Measurements from ENCODE around the gene PRSS1. TPM values are rescaled to one million over a fixed set of nuclear protein-coding genes. Genes with fewer than 3 reads are reported as not detected.

PRSS1 gene
- total and polyA plus RNA-seq, 8 donors = 0.99 TPM; not detected in 7

DNA sequence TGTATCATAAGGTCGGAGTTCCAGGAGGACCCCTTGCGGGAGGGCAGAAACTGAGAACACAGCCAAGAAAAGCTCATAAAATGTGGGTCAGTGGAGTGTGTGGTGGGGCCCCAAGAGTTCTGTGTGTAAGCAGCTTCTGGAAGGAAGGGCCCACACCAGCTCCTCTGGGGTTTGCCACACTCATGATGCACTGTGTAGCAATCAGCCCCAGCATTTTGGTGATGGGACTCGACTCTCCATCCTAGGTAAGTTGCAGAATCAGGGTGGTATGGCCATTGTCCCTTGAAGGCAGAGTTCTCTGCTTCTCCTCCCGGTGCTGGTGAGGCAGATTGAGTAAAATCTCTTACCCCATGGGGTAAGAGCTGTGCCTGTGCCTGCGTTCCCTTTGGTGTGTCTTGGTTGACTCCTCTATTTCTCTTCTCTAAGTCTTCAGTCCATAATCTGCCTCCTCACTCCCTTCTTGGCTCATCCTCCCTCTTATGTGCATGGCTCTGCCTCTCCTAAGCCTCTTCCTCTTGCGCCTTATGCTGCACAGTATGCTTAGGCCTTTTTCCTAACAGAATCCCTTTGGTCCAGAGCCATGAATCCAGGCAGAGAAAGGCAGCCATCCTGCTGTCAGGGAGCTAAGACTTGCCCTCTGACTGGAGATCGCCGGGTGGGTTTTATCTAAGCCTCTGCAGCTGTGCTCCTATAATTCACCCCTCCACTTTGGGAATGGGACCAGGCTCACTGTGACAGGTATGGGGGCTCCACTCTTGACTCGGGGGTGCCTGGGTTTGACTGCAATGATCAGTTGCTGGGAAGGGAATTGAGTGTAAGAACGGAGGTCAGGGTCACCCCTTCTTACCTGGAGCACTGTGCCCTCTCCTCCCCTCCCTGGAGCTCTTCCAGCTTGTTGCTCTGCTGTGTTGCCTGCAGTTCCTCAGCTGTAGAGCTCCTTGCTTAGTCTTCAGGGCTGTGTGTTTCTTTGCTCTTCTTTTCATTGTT is 39.3 kb downstream of the PRSS1 start:
- intact Hi-C loops (cut with DNase I) = loop anchor here in 1 of 2 donors (10.0 kb wide), 1 partner anchor 164 kb away; no protein-coding TSS in a partner anchor
- Histone ChIP-seq H3K9me3 (no peaks in the 10 kb centered on the region), H3K4me3 (peak overlapping the region in 1 of 2 donors; percentile 9), H3K36me3 (no peaks in the 10 kb centered on the region), H3K27ac (no peak overlapping the region), H3K4me1 (no peaks in the 10 kb centered on the region), H3K27me3 (peaks cover 0 to 12% of the 10 kb centered on the region in 2 donors)
- TF ChIP-seq, protein P1, sequence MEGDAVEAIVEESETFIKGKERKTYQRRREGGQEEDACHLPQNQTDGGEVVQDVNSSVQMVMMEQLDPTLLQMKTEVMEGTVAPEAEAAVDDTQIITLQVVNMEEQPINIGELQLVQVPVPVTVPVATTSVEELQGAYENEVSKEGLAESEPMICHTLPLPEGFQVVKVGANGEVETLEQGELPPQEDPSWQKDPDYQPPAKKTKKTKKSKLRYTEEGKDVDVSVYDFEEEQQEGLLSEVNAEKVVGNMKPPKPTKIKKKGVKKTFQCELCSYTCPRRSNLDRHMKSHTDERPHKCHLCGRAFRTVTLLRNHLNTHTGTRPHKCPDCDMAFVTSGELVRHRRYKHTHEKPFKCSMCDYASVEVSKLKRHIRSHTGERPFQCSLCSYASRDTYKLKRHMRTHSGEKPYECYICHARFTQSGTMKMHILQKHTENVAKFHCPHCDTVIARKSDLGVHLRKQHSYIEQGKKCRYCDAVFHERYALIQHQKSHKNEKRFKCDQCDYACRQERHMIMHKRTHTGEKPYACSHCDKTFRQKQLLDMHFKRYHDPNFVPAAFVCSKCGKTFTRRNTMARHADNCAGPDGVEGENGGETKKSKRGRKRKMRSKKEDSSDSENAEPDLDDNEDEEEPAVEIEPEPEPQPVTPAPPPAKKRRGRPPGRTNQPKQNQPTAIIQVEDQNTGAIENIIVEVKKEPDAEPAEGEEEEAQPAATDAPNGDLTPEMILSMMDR (IDR thresholded peaks at IDR 0.05) = no peak
- no peak for ATAC-seq
- DNase-seq = no peak

DNA sequence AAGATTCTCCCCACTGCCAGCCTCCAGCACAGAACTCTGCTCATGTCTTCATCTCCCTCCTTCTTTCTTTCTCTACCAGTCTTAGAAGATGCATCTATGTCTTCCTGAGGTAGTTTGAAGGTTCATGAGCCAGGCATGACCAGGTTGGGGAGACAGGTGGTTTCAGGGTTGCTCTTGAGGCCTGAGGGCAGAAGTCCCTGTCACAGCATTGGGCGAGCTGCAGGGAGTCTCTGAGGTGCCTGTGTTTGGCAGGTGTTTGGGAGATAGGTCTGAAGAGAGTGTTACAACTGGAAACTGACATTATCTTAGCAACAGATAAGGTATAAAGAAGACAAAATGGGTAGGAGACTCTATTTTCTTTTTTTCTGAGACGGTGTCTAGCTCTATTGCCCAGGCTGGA is 40.2 kb downstream of the PRSS1 start:
- Histone ChIP-seq H3K36me3 (no peaks in the 10 kb centered on the region), H3K4me3 (peak overlapping the region in 1 of 2 donors; percentile 9), H3K9me3 (no peaks in the 10 kb centered on the region), H3K27me3 (peaks cover 0 to 14% of the 10 kb centered on the region in 2 donors), H3K4me1 (no peaks in the 10 kb centered on the region), H3K27ac (no peak overlapping the region)
- TF ChIP-seq, protein P1 (IDR thresholded peaks at IDR 0.05) = no peak
- no peak for DNase-seq
- ATAC-seq = no peak
- intact Hi-C loops (cut with DNase I) = loop anchor here in 1 of 2 donors (10.0 kb wide), 1 partner anchor 165 kb away; no protein-coding TSS in a partner anchor

DNA sequence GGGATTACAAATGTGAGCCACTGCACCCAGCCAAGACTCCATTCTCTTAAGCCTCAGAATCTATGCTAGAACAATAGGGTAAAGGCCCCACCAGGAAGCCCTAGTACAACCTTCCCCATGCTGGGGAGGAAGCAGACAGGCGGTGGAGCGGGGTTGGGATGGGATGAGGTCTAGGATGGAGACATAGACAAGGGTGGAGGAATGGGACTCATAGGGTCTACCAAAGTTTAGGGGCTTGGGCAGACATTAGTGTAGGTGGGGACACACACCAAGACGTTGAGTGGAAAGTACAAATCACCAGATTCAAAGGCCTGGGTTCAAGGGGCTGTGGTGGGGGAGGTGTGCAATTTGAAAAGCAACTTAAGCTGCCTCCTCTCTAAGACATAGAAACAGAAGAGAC is 40.8 kb downstream of the PRSS1 start:
- Histone ChIP-seq H3K9me3 (no peaks in the 10 kb centered on the region), H3K4me3 (peak overlapping the region in 1 of 2 donors; percentile 9), H3K4me1 (no peaks in the 10 kb centered on the region), H3K27ac (no peak overlapping the region), H3K27me3 (peaks cover 0 to 20% of the 10 kb centered on the region in 2 donors), H3K36me3 (no peaks in the 10 kb centered on the region)
- intact Hi-C loops (cut with DNase I) = no loop called here
- TF ChIP-seq, protein P1 (IDR thresholded peaks at IDR 0.05) = no peak
- ATAC-seq (no peak), DNase-seq (no peak)

DNA sequence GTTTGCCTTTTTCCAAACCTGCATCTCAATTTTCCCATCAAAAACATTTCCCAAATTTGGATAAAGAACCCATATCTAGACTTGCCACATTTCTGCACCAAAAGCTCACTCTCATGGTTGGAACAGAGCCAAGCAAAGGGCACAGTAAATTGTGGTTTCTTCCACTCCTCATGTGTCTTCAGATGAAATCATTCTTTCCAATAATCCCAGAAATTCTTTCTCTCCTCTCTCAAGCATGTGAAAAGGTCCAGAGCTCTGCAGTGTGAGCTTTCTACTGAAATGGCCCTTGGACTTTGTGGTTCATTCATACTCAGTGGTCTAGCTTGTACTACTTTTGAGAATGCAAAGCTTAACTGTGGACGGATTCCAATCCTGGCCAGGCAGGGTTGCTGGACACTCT is 41.3 kb downstream of the PRSS1 start:
- no peak for ATAC-seq

More for the DNA sequence above, 41.3 kb downstream of the PRSS1 start:
- Histone ChIP-seq H3K4me1 (no peaks in the 10 kb centered on the region), H3K9me3 (no peaks in the 10 kb centered on the region), H3K27me3 (peaks cover 0 to 25% of the 10 kb centered on the region in 2 donors), H3K36me3 (no peaks in the 10 kb centered on the region), H3K27ac (no peak overlapping the region), H3K4me3 (no peak overlapping the region)
- intact Hi-C loops (cut with DNase I) = no loop called here
- no peak for DNase-seq
- TF ChIP-seq, protein P1 (IDR thresholded peaks at IDR 0.05) = no peak
